Measurements from ENCODE around the gene PBXIP1.

DNA sequence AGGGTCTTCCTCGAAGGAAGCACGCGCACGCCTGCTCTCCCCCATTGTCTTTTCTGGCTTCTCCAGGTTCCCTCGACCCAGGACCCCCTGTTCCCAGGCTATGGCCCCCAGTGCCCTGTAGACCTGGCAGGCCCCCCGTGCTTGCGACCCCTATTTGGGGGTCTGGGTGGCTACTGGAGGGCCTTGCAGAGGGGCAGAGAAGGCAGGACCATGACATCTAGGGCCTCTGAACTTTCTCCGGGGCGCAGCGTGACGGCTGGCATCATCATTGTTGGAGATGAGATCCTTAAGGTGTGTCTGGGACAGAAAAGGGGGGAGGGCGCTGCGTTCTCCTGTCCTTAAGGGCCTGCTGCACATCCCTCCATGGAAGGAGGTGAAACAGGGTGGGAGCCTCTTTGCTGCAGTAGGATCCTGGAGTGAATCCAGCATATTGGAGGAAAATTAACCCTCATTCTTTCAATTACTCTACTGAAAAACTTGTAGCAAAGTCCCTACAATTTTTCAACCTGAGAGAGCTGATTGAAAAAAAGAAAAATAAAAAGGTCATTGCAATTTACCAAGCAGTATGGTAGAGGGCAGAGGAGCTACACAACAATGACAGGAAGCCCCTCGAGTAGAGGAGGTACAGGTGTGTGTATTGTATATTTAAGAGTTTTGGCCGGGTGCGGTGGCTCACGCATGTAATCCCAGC lies 28.0 kb upstream of the PBXIP1 start:
- TF ChIP-seq, protein P1, sequence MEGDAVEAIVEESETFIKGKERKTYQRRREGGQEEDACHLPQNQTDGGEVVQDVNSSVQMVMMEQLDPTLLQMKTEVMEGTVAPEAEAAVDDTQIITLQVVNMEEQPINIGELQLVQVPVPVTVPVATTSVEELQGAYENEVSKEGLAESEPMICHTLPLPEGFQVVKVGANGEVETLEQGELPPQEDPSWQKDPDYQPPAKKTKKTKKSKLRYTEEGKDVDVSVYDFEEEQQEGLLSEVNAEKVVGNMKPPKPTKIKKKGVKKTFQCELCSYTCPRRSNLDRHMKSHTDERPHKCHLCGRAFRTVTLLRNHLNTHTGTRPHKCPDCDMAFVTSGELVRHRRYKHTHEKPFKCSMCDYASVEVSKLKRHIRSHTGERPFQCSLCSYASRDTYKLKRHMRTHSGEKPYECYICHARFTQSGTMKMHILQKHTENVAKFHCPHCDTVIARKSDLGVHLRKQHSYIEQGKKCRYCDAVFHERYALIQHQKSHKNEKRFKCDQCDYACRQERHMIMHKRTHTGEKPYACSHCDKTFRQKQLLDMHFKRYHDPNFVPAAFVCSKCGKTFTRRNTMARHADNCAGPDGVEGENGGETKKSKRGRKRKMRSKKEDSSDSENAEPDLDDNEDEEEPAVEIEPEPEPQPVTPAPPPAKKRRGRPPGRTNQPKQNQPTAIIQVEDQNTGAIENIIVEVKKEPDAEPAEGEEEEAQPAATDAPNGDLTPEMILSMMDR (IDR thresholded peaks at IDR 0.05), result no peak
- no peak for TF ChIP-seq POLR2AphosphoS5 (IDR thresholded peaks at IDR 0.05)
- TF ChIP-seq POLR2A (IDR thresholded peaks at IDR 0.05), result no peak
